ENCODE data around the gene MYOF.
"Not testable (repeated sequence)": the region's sequence is repeated elsewhere in the genome, so short reads cannot be mapped to it uniquely, and the experiment has no call there.

GRCh38 chr10:93358398-93358797, 123.7 kb downstream of the MYOF start:
- TF ChIP-seq, protein P1, sequence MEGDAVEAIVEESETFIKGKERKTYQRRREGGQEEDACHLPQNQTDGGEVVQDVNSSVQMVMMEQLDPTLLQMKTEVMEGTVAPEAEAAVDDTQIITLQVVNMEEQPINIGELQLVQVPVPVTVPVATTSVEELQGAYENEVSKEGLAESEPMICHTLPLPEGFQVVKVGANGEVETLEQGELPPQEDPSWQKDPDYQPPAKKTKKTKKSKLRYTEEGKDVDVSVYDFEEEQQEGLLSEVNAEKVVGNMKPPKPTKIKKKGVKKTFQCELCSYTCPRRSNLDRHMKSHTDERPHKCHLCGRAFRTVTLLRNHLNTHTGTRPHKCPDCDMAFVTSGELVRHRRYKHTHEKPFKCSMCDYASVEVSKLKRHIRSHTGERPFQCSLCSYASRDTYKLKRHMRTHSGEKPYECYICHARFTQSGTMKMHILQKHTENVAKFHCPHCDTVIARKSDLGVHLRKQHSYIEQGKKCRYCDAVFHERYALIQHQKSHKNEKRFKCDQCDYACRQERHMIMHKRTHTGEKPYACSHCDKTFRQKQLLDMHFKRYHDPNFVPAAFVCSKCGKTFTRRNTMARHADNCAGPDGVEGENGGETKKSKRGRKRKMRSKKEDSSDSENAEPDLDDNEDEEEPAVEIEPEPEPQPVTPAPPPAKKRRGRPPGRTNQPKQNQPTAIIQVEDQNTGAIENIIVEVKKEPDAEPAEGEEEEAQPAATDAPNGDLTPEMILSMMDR (IDR thresholded peaks at IDR 0.05), result not testable (repeated sequence)
- TF ChIP-seq ZFX (IDR thresholded peaks at IDR 0.05; ENCODE audit: borderline replicate concordance), result not testable (repeated sequence)
